H1 (cell line): ENCODE measurements around the gene CCNL2.
"Not testable (repeated sequence)": the region's sequence is repeated elsewhere in the genome, so short reads cannot be mapped to it uniquely, and the experiment has no call there.

Experiments
- EGR1 ChIP-seq: IDR thresholded peaks from 2 replicates; pipeline ENCODE4 v1.6.1; 2011; ENCODE audit warnings: low read depth, low read length, borderline replicate concordance
- EP300 ChIP-seq, 2 experiments: IDR thresholded peaks; 1 replicate in 1 of 2; 2 replicates in 1 of 2; pipeline ENCODE4 v1.6.1; 2011 to 2012; ENCODE audit warnings: low read depth in 2 of 2, low read length in 2 of 2, mild to moderate bottlenecking in 2 of 2, borderline replicate concordance in 1 of 2, inconsistent platforms in 1 of 2, moderate library complexity in 1 of 2
- EZH2 ChIP-seq: fragments of 200-600 bp; sonication (generic); IDR thresholded peaks from 2 replicates; pipeline ENCODE4 v1.7.1; 2012; ENCODE audit warnings: low read depth, mild to moderate bottlenecking, moderate library complexity, low read length, inconsistent platforms; ENCODE audit not compliant: severe bottlenecking
- JUN ChIP-seq: IDR thresholded peaks from 2 replicates; pipeline ENCODE4 v1.6.1; 2011; ENCODE audit warnings: low read depth, mild to moderate bottlenecking, improper control_type of control experiment, low read length
- KDM5A ChIP-seq: fragments of 200-600 bp; IDR thresholded peaks from 2 replicates; pipeline ENCODE4 v1.7.1; 2012; ENCODE audit warnings: mild to moderate bottlenecking, low read length, inconsistent platforms, mixed read lengths
- POLR2A ChIP-seq, 2 experiments: IDR thresholded peaks; 1 replicate in 1 of 2; 2 replicates in 1 of 2; pipeline ENCODE4 v1.6.1; 2011; ENCODE audit warnings: low read depth in 2 of 2, low read length in 2 of 2, mild to moderate bottlenecking in 2 of 2; ENCODE audit errors: control extremely low read depth in 1 of 2
- POLR2AphosphoS5 ChIP-seq: IDR thresholded peaks from 2 replicates; pipeline ENCODE4 v1.6.1; 2011; ENCODE audit warnings: low read depth, low read length
- RXRA ChIP-seq: IDR thresholded peaks from 2 replicates; pipeline ENCODE4 v1.6.1; 2011; ENCODE audit warnings: low read depth, mild to moderate bottlenecking, low read length, moderate library complexity; ENCODE audit not compliant: insufficient read depth
- SRF ChIP-seq: IDR thresholded peaks from 2 replicates; pipeline ENCODE4 v1.6.1; 2011; ENCODE audit warnings: mild to moderate bottlenecking, low read depth, low read length, moderate library complexity
- SUZ12 ChIP-seq: fragments of 200-600 bp; sonication (generic); IDR thresholded peaks from 2 replicates; pipeline ENCODE4 v1.6.1; 2012; ENCODE audit warnings: mild to moderate bottlenecking, inconsistent platforms, low read length, moderate library complexity, mixed read lengths
- TF ChIP-seq, protein P1 (sequence below), 3 experiments: IDR thresholded peaks; 1 replicate in 2 of 3; 2 replicates in 1 of 3; pipeline versions ENCODE4 v1.5.1 to v1.6.1; 2011; ENCODE audit warnings: low read length in 3 of 3, mild to moderate bottlenecking in 3 of 3, inconsistent platforms in 2 of 3, low read depth in 1 of 3, moderate library complexity in 1 of 3; ENCODE audit not compliant: insufficient read depth in 1 of 3; ENCODE audit errors: control extremely low read depth in 1 of 3

DNA sequence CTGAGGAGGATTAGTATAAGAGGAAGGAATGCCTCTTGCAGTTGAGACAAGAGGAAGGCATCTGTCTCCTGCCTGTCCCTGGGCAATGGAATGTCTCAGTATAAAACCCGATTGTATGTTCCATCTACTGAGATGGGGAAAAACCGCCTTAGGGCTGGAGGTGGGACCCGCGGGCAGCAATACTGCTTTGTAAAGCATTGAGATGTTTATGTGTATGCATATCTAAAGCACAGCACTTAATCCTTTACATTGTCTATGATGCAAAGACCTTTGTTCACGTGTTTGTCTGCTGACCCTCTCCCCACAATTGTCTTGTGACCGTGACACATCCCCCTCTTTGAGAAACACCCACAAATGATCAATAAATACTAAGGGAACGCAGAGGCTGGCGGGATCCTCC is 11.1 kb upstream of the CCNL2 start:
- not testable (repeated sequence) for TF ChIP-seq KDM5A; POLR2AphosphoS5; EP300 (IDR thresholded peaks at IDR 0.05; ENCODE audit: borderline replicate concordance in 1 of 2, low read depth in 2 of 2, low read length in 2 of 2); RXRA; EGR1; EZH2; JUN; SUZ12; SRF
- TF ChIP-seq, protein P1, sequence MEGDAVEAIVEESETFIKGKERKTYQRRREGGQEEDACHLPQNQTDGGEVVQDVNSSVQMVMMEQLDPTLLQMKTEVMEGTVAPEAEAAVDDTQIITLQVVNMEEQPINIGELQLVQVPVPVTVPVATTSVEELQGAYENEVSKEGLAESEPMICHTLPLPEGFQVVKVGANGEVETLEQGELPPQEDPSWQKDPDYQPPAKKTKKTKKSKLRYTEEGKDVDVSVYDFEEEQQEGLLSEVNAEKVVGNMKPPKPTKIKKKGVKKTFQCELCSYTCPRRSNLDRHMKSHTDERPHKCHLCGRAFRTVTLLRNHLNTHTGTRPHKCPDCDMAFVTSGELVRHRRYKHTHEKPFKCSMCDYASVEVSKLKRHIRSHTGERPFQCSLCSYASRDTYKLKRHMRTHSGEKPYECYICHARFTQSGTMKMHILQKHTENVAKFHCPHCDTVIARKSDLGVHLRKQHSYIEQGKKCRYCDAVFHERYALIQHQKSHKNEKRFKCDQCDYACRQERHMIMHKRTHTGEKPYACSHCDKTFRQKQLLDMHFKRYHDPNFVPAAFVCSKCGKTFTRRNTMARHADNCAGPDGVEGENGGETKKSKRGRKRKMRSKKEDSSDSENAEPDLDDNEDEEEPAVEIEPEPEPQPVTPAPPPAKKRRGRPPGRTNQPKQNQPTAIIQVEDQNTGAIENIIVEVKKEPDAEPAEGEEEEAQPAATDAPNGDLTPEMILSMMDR (IDR thresholded peaks at IDR 0.05; ENCODE audit: control extremely low read depth in 1 of 3, insufficient read depth in 1 of 3, low read depth in 1 of 3, low read length in 3 of 3), result not testable (repeated sequence)
- TF ChIP-seq POLR2A (IDR thresholded peaks at IDR 0.05; ENCODE audit: control extremely low read depth in 1 of 2, low read depth in 2 of 2, low read length in 2 of 2), result peak in 1 of 2 experiments; percentile 46; a peak in 2 of 3 replicates
